HCT116 (cell line): ENCODE data around the gene FRMPD4. TPM values are rescaled to one million over a fixed set of nuclear protein-coding genes. Genes with fewer than 3 reads are reported as not detected.

ENCODE experiments used
- ATAC-seq: fragments of 200-7000 bp; cut with Tn5 transposase; 2 replicates; pipeline ENCODE4 v1.9.1; 2020; ENCODE audit warnings: mild to moderate bottlenecking, moderate library complexity
- BruUV-seq: library from RNA; stranded (reverse); fragments of 400-500 nt; replicated peaks from 2 replicates; lab custom pipeline; 2021; lab: Mats Ljungman, UMichigan
- CTCF ChIA-PET: fragments of 300-600 bp; sonication (Branson Sonifier 250); formaldehyde crosslinking; loops from one replicate; lab custom pipeline; 2021; ENCODE audit warnings: antibody characterized with exemption; lab: Charles Lee
- POLR2A ChIA-PET: fragments of 300-600, 350-600 bp; sonication (Branson Sonifier 250); formaldehyde crosslinking; loops from one replicate; lab custom pipeline; 2021; ENCODE audit warnings: antibody characterized with exemption; lab: Charles Lee
- RAD21 ChIA-PET, 2 experiments: fragments of 300-600 bp; sonication (Branson Sonifier 250); formaldehyde crosslinking; loops; one replicate each; lab custom pipeline; 2023; ENCODE audit warnings: low total read pairs in 2 of 2; ENCODE audit not compliant: uncharacterized antibody in 2 of 2, unreplicated experiment in 2 of 2, low non-redundant PET in 1 of 2; lab: Charles Lee
- DNase-seq: peaks from one replicate; pipeline ENCODE4 v3.0.0-alpha.2; 2010; ENCODE audit warnings: low read depth, low spot score
- H2AFZ ChIP-seq: fragments of 200-600 bp; shearing (Covaris generic), sonication (generic); 2 replicates; pipeline ENCODE4 v1.6.1; 2017; ENCODE audit warnings: low read depth, mixed run types, mixed read lengths, antibody characterized with exemption, low read length; ENCODE audit not compliant: poor library complexity, severe bottlenecking
- H3K27ac ChIP-seq: 2 replicates; pipeline ENCODE4 v1.5.1; 2012; ENCODE audit warnings: low read depth, low read length
- H3K27me3 ChIP-seq: fragments of 200-600 bp; sonication (generic); 2 replicates; pipeline ENCODE4 v1.6.1; 2016; ENCODE audit warnings: mixed run types, low read length, mixed read lengths; ENCODE audit not compliant: insufficient read depth
- H3K36me3 ChIP-seq, 2 experiments: fragments of 200-500 bp in 1 of 2; fragments of 200-600 bp in 1 of 2; sonication (Bioruptor generic) in 1 of 2; sonication (generic) in 1 of 2; 2 replicates each; pipeline versions ENCODE4 v1.5.1 to v1.6.1; 2014 to 2016; ENCODE audit warnings: low read length in 2 of 2, inconsistent platforms in 1 of 2, mixed read lengths in 1 of 2, mixed run types in 1 of 2; ENCODE audit not compliant: insufficient read depth in 2 of 2, control insufficient read depth in 1 of 2
- H3K4me1 ChIP-seq, 2 experiments: fragments of 200-600 bp in 1 of 2; sonication (generic) in 1 of 2; 2 replicates each; pipeline versions ENCODE4 v1.5.1 to v1.6.1; 2012 to 2017; ENCODE audit warnings: low read length in 2 of 2, inconsistent platforms in 1 of 2, mild to moderate bottlenecking in 1 of 2, mixed read lengths in 1 of 2, mixed run types in 1 of 2, moderate library complexity in 1 of 2; ENCODE audit not compliant: insufficient read depth in 2 of 2, control insufficient read depth in 1 of 2
- H3K4me2 ChIP-seq: fragments of 200-600 bp; sonication (generic); 2 replicates; pipeline ENCODE4 v1.6.1; 2017; ENCODE audit warnings: mixed run types, low read length, mixed read lengths
- H3K4me3 ChIP-seq, 2 experiments: fragments of 200-600 bp in 1 of 2; sonication (generic) in 1 of 2; replicated peaks in 1 of 2; 2 replicates each; pipeline ENCODE4 v1.5.1; 2011 to 2016; ENCODE audit warnings: low read length in 2 of 2, control low read depth in 1 of 2, low read depth in 1 of 2, mild to moderate bottlenecking in 1 of 2, mixed read lengths in 1 of 2, mixed run types in 1 of 2
- H3K79me2 ChIP-seq: fragments of 200-600 bp; sonication (generic); 2 replicates; pipeline ENCODE4 v1.6.1; 2017; ENCODE audit warnings: mild to moderate bottlenecking, mixed run types, low read length, moderate library complexity, mixed read lengths; ENCODE audit not compliant: insufficient read depth
- H3K9ac ChIP-seq: fragments of 200-600 bp; sonication (generic); 2 replicates; pipeline ENCODE4 v1.6.1; 2016; ENCODE audit warnings: low read length, mixed read lengths
- H3K9me2 ChIP-seq: fragments of 200-600 bp; sonication (generic), shearing (Covaris generic); 2 replicates; pipeline ENCODE4 v1.6.1; 2017; ENCODE audit warnings: mixed run types, mild to moderate bottlenecking, moderate library complexity; ENCODE audit not compliant: insufficient read depth
- H3K9me3 ChIP-seq, 2 experiments: fragments of 200-500 bp in 1 of 2; fragments of 200-600 bp in 1 of 2; sonication (Bioruptor generic) in 1 of 2; sonication (generic) in 1 of 2; 2 replicates each; pipeline ENCODE4 v1.6.1; 2014 to 2017; ENCODE audit warnings: low read length in 2 of 2, mixed read lengths in 2 of 2, inconsistent platforms in 1 of 2, low read depth in 1 of 2, mild to moderate bottlenecking in 1 of 2, mixed run types in 1 of 2, moderate library complexity in 1 of 2; ENCODE audit not compliant: control insufficient read depth in 1 of 2, insufficient read depth in 1 of 2
- H4K20me1 ChIP-seq: fragments of 200-600 bp; sonication (generic), shearing (Covaris generic); 2 replicates; pipeline ENCODE4 v1.6.1; 2017; ENCODE audit warnings: mixed run types, mild to moderate bottlenecking, moderate library complexity; ENCODE audit not compliant: insufficient read depth
- CBX3 ChIP-seq: IDR thresholded peaks from 2 replicates; pipeline ENCODE4 v1.6.1; 2012; ENCODE audit warnings: low read depth
- CEBPB ChIP-seq: IDR thresholded peaks from 2 replicates; pipeline ENCODE4 v1.6.1; 2012; ENCODE audit warnings: low read depth
- EGR1 ChIP-seq: IDR thresholded peaks from 2 replicates; pipeline ENCODE4 v1.6.1; 2012; ENCODE audit warnings: low read depth
- ELF1 ChIP-seq: IDR thresholded peaks from 2 replicates; pipeline ENCODE4 v1.6.1; 2012; ENCODE audit warnings: low read depth, borderline replicate concordance
- EZH2phosphoT487 ChIP-seq: fragments of 200-600 bp; IDR thresholded peaks from 2 replicates; pipeline ENCODE4 v1.6.1; 2018; ENCODE audit warnings: antibody characterized with exemption, borderline replicate concordance
- POLR2A ChIP-seq: IDR thresholded peaks from 2 replicates; pipeline ENCODE4 v1.7.0; 2011; ENCODE audit warnings: borderline replicate concordance; ENCODE audit not compliant: insufficient read depth, insufficient read length; ENCODE audit errors: extremely low read depth
- POLR2AphosphoS5 ChIP-seq: IDR thresholded peaks from 2 replicates; pipeline ENCODE4 v1.6.1; 2011; ENCODE audit warnings: mild to moderate bottlenecking, low read depth, low read length, moderate library complexity
- RAD21 ChIP-seq: IDR thresholded peaks from 2 replicates; pipeline ENCODE4 v1.6.1; 2012; ENCODE audit warnings: low read depth, mild to moderate bottlenecking
- SIN3A ChIP-seq: IDR thresholded peaks from 2 replicates; pipeline ENCODE4 v1.6.1; 2012; ENCODE audit warnings: low read depth
- SP1 ChIP-seq: IDR thresholded peaks from 2 replicates; pipeline ENCODE4 v1.6.1; 2012; ENCODE audit warnings: low read depth
- SRF ChIP-seq: IDR thresholded peaks from 2 replicates; pipeline ENCODE4 v1.6.1; 2012; ENCODE audit warnings: low read depth
- TCF7L2 ChIP-seq: IDR thresholded peaks from 2 replicates; pipeline ENCODE4 v1.7.0; 2011; ENCODE audit warnings: borderline replicate concordance, inconsistent platforms; ENCODE audit not compliant: insufficient read depth, insufficient read length; ENCODE audit errors: extremely low read depth
- intact Hi-C: fragments of 100-400 bp; cut with micrococcal nuclease; formaldehyde crosslinking; loops from 2 replicates; pipeline ENCODE4 v1.10.0; 2022
- total RNA-seq: library from RNA; stranded (reverse); gene quantifications from one replicate; pipeline ENCODE4 v1.2.1, GENCODE V29; 2021; ENCODE audit not compliant: unreplicated experiment
- TF ChIP-seq, protein P1 (sequence below): IDR thresholded peaks from 2 replicates; pipeline ENCODE4 v1.6.1; 2012; ENCODE audit warnings: low read depth
- TF ChIP-seq, protein P2 (sequence below): IDR thresholded peaks from 2 replicates; pipeline ENCODE4 v1.6.1; 2012

The FRMPD4 gene
- total RNA-seq, 1 experiment from 2014 or later: not detected

DNA sequence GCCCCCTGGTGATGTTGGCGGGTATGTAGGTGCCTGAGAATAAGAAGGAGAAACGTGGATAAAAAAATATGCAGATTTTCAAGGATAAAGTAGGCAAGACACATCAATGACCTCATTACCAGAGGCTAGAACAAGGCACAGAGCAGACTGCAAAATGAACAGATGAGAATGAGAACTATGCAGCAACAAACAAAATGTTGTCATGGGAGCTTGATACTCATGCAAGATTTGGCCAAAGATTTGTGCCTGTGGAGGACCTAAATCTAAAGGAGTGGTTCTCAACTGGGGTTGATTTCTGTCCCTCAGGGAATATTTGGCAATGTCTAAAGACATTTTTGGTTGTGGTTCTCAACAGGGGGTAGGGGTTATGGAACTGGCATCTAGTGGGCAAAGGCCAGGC lies 177.3 kb downstream of the FRMPD4 start:
- Histone ChIP-seq H3K9me2 (no peaks in the 10 kb centered on the region), H3K9me3 (no peaks in the 10 kb centered on the region), H3K4me3 (no peak overlapping the region), H3K36me3 (no peaks in the 10 kb centered on the region), H3K4me2 (no peak overlapping the region), H3K79me2 (no peaks in the 10 kb centered on the region), H4K20me1 (no peaks in the 10 kb centered on the region), H3K27me3 (no peaks in the 10 kb centered on the region), H3K27ac (no peak overlapping the region), H2AFZ (no peak overlapping the region), H3K9ac (no peak overlapping the region), H3K4me1 (no peaks in the 10 kb centered on the region)
- ATAC-seq: no peak
- BruUV-seq: no TSS peak
- TF ChIP-seq EGR1 (no peak), RAD21 (no peak), CBX3 (no peak)
- no peak for DNase-seq
- POLR2A ChIA-PET: no interaction called here
- CTCF ChIA-PET: no interaction called here
- intact Hi-C loops: no loop called here
- RAD21 ChIA-PET: no interaction called here

DNA sequence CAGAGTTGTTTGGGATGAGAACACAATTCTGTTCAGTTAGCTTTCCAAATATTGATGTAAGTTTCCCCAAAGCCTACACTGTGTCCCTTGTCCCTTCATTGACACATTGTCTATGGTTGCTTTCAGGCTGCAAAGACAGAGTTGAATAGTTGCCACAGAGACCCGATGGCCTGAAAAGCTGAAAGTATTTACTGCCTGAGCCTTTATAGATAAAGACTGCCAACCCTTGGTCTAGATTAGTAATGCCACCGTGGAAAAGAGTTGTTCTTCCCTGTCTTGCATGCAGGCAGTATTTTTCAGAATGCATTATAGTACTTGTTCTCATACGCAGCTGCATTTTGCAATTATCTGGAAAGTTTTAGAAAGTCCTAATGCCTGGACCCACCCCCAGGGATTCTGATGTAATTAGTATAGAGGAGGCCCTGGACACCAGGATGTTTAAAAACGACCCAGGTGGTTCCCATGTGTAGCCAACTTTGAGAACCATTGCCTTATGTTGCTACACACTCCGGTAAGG lies 180.8 kb downstream of the FRMPD4 start:
- Histone ChIP-seq H3K4me3 (no peak overlapping the region), H3K27me3 (no peaks in the 10 kb centered on the region), H3K36me3 (no peaks in the 10 kb centered on the region), H3K4me1 (no peaks in the 10 kb centered on the region), H3K27ac (no peak overlapping the region), H3K9me2 (no peaks in the 10 kb centered on the region), H2AFZ (no peak overlapping the region), H3K79me2 (no peaks in the 10 kb centered on the region), H3K4me2 (no peak overlapping the region), H3K9me3 (no peaks in the 10 kb centered on the region), H3K9ac (no peak overlapping the region), H4K20me1 (no peaks in the 10 kb centered on the region)
- no peak for DNase-seq
- RAD21 ChIA-PET: no interaction called here
- CTCF ChIA-PET: no interaction called here
- TF ChIP-seq ELF1 (no peak), SRF (no peak), POLR2AphosphoS5 (no peak), CEBPB (no peak), EZH2phosphoT487 (no peak), POLR2A (no peak), SP1 (no peak), SIN3A (no peak), TCF7L2 (no peak)
- TF ChIP-seq, protein P1, sequence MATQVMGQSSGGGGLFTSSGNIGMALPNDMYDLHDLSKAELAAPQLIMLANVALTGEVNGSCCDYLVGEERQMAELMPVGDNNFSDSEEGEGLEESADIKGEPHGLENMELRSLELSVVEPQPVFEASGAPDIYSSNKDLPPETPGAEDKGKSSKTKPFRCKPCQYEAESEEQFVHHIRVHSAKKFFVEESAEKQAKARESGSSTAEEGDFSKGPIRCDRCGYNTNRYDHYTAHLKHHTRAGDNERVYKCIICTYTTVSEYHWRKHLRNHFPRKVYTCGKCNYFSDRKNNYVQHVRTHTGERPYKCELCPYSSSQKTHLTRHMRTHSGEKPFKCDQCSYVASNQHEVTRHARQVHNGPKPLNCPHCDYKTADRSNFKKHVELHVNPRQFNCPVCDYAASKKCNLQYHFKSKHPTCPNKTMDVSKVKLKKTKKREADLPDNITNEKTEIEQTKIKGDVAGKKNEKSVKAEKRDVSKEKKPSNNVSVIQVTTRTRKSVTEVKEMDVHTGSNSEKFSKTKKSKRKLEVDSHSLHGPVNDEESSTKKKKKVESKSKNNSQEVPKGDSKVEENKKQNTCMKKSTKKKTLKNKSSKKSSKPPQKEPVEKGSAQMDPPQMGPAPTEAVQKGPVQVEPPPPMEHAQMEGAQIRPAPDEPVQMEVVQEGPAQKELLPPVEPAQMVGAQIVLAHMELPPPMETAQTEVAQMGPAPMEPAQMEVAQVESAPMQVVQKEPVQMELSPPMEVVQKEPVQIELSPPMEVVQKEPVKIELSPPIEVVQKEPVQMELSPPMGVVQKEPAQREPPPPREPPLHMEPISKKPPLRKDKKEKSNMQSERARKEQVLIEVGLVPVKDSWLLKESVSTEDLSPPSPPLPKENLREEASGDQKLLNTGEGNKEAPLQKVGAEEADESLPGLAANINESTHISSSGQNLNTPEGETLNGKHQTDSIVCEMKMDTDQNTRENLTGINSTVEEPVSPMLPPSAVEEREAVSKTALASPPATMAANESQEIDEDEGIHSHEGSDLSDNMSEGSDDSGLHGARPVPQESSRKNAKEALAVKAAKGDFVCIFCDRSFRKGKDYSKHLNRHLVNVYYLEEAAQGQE: no peak
- TF ChIP-seq, protein P2, sequence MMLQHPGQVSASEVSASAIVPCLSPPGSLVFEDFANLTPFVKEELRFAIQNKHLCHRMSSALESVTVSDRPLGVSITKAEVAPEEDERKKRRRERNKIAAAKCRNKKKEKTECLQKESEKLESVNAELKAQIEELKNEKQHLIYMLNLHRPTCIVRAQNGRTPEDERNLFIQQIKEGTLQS: no peak
- intact Hi-C loops: no loop called here
- no peak for ATAC-seq
- POLR2A ChIA-PET: no interaction called here
- no TSS peak for BruUV-seq
